Measurements from ENCODE around the gene SALL4.

SALL4 gene

DNA sequence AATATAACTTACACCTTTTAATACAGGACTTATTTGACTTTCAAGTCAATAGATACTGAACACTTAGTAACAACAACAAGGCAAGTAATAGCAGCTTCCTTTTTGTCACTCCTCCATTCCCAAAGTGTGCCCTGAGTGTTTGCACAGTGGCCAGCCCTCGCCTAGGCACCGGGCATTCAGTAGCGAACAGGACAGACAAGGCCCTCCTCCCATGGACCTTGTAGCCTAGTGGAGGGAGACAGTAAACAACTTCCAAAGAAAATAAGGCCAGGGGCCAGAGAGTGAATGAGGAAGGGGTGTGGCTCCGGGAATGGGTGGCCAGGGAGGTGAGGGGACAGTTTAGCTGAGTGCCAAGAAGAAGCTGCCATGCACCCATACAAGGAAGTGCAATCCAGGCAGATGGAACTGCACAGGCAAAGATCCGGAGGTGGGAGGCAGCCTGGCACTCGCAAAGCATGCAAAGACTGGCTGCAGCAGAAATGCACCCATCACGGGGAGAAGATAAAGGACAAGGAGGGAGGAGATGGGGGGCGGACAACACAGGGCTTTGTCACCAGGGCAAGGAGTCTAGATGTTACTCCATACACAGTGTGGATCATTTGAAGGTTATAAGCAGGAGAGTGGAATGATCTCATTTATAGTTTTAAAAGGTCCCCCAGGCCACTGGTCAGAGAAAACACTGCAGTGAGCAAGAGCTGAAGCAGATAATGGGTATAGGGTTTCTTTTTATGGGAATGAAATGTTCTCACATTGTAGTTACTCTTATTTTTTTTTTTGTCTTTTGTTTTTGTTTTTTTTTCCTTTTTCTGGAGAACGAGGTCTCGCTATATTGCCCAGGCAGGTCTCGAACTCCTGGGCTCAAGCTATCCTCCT lies 66.4 kb downstream of the SALL4 start:
- no peak for DNase-seq
- no peak for ATAC-seq

DNA sequence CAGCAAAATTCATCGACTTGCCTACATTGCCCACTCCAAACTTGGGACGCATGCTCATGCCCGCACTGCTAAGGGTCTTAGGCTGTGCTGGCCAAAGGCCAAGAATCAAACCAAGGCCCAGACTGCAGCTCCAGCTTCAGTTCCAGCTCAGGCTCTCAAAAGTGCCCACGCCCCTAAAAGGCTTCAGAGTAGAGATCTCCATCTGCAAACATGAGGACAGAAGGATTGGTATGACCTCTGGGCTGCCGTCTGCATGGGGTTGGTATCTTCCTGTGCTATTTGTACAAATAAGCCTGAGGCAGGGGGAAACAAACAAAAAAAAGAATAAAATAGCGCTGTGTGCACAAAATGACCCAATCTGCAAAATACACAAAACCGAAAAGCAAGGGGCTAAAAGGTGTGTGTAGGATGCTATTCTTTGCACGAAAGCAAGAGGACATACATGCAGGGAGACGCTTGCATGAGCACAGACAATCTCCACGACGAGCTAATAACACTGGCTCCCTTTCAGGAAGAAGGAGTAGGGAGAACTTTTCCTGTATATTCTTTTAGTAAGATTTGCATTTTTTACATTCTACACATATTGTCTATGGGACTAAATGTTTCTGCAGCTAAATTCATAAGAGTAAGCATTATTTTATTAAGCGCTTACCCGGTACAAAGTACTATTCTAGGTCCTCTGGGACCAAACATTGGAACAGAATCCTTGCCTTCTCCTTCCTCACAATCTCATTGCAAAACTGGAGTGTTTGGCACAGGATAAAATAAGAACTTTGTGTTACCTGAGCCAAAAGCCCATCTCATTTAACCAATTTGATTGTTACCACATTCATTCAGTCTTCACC lies 67.2 kb downstream of the SALL4 start:
- ATAC-seq (no peak), DNase-seq (no peak)

GRCh38 chr20:51733070-51733469 lies 69.3 kb downstream of the SALL4 start:
- ATAC-seq = no peak

More at GRCh38 chr20:51733070-51733469, 69.3 kb downstream of the SALL4 start:
- DNase-seq = no peak
